GM20431 (cell line): Measurements from ENCODE around the gene PLCXD1.
"Not testable (repeated sequence)": the region's sequence is repeated elsewhere in the genome, so short reads cannot be mapped to it uniquely, and the experiment has no call there.

ENCODE experiments used
- in situ Hi-C: fragments of 300-500 bp; cut with MseI, MboI; formaldehyde crosslinking; loops from one replicate; pipeline ENCODE4 v1.15.0; 2020; ENCODE audit warnings: low sequenced_read_pairs; ENCODE audit not compliant: unreplicated experiment

PLCXD1 gene

DNA sequence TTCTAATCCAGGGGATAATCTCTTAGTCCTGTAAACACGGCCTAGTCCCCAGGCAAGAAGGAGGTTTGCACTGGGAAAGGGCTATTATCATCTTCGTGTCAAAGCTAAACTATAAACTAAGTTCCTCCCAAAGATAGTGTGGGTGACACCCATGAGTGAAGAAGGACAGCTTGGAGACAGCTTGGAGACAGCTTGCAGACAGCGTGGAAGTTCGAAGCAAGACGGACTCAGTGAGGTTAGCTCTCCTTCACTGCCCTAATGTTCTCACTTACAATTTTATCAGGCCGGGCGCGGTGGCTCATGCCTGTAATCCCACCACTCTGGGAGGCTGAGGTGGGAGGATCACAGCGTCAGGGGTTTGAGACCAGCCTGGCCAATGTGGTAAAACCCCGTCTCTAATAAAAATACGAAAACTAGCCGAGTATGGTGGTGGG, 19.2 kb upstream of the PLCXD1 start:
- in situ Hi-C loops, result no loop called here

DNA sequence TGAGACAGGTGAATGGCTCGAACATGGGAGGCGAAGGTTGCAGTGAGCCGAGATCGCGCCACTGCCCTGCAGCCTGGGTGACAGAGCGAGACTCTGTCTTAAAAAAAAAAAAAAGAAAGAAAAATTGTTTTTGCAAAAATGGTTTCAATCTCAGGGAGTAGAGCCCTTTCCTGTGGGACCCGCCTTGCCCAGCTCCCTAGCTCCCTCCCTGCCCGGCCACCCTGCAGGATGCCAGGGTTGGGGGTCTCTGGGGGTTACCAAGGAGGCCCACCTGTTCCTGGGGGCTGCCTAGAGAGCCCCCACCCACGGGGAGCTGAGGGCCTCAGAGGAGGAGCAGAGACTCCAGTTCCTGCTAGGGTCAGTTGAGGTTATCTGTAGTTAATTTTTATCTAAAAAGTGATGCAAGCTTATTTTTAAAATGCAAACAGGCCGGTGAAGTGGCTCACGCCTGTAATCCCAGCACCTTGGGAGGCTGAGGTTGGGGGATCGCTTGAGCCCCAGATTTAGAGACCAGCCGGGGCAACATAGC, 18.7 kb upstream of the PLCXD1 start:
- in situ Hi-C loops, result no loop called here

- in situ Hi-C loops, result not testable (repeated sequence)
Observed at GRCh38 chrX:264006-264405, 17.2 kb upstream of the PLCXD1 start.

DNA sequence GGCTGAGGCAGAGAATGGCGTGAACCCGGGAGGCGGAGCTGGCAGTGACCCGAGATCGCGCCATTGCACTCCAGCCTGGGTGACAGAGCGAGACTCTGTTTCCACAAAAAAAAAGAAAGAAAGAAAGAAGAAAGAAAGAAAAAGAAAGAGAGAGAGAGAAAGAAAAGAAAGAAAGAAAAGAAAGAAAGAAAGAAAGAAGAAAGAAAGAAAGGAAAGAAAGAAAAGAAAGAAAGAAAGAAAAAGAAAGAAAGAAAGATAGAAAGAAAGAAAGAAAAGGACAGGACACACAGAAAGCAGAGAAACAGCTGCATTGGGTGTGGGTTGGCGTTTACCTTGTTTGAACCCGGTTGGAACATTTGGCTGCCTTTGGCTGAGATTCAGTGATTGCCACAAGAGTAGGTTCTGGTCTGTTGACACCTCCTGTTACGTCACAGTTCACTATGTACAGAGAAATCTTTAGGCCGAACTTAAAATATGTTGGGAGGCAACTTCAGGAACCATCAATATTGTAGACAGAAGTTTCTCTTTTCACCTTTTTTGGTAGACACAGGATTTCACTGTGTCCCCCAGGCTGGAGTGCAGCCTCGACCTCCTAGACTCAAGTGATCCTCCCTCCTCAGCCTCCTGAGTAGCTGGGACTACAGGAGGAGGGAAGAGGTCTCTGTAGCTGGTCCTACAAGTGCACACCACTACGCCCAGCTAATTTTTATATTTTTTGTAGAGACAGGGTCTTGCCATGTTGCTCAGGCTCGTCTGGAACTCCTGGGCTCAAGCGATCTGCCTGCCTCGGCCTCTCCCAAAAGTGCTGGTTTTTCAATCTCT, 16.3 kb upstream of the PLCXD1 start:
- in situ Hi-C loops, result no loop called here

GRCh38 chrX:265502-265901, 15.7 kb upstream of the PLCXD1 start:
- in situ Hi-C loops, result no loop called here

DNA sequence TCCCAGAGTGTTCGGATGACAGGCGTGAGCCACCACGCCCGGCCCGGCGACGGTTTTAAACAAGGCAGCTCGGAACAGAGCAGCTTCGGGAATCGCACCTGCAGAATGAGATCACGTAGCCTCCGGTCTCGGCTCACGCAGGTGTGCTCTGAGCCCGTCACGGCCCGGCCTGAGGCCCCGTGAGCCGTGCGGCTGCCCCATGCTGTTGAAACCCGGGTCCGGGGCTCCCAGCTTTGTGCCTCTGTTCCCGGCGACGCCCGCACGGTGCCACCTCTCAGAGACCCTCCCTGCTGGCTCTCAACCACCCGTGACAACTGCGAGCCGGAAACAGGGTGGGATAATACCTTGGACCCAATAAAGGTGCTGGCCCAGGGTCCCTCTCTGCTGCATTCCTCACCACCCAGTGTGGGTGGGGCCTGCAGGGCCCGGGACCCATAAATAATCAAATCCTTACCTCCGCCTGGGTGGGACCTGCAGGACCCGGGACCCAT, 13.4 kb upstream of the PLCXD1 start:
- in situ Hi-C loops, result no loop called here

DNA sequence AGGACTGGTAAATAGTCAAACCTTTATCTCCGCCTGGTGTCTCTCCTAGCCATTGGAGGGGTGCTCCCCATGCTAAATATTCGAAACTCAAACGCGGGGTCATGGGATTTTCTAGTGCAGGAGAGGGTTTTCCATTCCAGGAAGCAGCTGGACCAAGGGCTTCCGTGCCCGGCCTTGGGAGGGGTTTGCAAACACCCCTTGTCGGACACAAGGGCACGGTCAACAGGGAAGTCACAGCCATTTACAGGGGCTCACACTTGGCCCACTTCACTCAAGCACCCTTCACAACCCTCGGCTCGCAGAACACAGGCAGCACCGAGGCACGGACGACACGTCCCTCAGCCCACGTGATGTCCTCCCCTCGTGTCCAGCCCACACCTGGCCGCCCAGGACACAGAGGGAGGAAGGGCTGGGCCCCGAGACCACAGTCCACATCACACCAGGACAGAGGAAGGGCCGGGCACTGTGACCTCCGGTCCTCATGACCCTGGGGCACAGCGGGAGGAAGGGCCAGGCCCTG, 10.3 kb upstream of the PLCXD1 start:
- in situ Hi-C loops, result no loop called here

DNA sequence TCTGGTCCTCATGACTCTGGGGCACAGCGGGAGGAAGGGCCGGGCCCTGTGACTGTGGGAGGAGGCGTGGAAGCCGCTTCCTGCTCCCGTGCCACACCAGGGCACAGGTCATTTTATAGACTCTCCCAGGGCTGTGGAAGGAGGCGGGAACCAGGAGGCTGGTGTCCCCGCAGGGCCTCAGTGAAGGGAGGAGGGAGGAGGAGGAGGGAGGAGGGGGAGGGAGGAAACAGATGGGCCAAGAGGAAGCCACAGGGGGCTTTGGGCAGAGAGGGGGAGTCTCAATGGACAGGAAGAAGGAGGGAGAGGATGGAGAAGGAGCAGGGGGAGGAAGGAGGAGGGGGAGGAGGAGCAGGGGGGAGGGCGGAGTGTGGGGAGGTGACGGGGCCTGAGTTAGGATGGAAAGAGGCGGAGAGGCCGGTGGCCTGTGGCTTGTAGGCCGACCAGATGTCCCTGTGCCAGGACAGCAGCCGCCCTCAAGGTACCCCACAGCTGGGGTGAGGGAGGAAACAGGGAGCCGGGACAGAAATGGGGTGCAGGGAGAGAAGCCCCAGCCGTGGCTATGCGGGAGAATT, 6.2 kb upstream of the PLCXD1 start:
- in situ Hi-C loops, result no loop called here

GRCh38 chrX:275476-275966, 5.7 kb upstream of the PLCXD1 start:
- in situ Hi-C loops, result no loop called here

GRCh38 chrX:275967-276580, 5.1 kb upstream of the PLCXD1 start:
- in situ Hi-C loops, result no loop called here

DNA sequence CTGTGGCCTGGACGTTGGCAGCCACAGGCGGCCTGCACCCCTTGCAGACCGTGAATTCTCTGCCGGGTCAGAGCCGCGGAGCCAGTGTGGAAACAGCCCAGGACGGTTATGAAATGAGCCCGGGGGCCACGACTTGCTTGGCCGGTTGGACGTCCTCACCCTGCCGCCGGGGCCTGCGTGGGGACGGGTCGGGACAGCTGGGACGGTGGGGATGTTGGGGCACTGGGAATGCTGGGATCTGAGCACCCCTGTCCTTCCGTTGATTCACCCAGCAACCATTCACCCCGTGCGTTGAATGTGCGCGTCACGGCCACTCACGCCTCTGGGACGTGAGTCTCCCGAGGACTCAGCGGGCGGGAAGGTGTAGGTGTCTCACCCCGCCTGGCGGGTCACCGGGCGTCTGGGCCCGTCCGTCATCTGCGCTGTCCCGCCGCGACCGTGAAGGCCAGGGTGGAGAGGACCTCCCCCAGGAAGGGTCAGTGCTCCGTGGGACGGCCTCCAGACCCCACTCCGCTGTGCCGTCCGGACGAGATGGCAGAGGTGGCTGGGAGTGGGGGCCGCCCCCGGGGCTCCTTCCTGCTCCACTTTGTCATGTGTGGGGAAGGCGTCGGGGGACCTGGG, 4.5 kb upstream of the PLCXD1 start:
- in situ Hi-C loops, result no loop called here

DNA sequence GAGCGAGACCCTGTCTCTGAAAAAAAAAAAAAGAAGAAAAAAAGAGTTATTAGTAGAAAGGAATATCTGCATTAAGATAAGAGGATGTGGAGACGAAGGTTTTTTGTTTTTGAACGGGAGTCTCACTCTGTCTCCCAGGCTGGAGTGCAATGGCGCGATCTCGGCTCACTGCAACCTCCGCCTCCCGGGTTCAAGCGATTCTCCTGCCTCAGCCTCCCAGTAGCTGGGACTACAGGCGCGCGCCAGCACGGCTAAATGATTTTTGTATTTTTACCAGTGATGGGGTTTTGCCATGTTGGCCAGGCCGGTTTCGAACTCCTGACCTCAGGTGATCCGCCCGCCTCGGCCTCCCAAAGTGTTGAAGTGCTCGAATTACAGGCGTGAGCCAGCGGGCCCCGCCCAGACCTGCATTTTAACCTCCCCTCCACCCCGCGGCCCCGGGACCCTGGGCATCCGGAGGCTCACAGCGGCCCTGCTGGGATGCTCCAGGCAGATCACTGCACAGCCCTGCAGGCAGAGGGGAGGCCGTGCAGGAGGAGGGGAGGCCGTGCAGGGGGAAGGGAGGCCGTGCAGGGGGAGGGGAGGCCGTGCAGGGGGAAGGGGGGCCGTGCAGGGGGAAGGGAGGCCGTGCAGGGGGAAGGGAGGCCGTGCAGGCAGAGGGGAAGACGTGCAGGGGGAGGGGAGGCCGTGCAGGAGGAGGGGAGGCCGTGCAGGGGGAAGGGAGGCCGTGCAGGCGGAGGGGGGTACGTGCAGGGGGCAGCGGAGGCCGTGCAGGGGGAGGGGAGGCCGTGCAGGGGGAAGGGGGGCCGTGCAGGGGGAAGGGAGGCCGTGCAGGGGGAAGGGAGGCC, 1.2 kb upstream of the PLCXD1 start:
- in situ Hi-C loops, result not testable (repeated sequence)

GRCh38 chrX:280722-281121, 459 bp upstream of the PLCXD1 start:
- in situ Hi-C loops, result not testable (repeated sequence)

DNA sequence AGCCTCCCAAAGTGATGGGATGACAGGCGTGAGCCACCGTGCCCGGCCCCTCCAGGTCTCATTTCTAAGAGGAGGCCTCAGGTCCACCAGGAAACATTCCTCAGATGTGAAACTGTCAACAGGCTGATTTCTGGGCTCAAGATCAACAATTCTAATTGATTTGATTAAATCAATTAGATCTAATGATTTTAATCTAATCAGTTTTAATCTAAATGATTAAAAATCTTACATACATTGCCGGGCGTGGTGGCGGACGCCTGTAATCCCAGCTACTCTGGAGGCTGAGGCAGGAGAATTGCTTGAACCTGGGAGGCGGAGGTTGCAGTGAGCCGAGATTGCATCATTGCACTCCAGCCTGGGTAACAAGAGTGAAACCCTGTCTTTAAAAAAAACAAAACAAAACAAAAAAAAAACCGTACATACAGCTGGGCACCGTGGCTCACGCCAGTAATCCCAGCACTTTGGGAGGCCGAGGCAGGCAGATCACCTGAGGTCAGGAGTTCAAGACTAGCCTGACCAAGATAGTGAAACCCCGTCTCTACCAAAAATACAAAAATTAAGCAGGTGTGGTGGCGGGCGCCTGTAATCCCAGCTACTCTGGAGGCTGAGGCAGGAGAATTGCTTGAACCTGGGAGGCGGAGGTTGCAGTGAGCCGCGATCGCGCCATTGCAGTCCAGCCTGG, 960 bp downstream of the PLCXD1 start:
- in situ Hi-C loops, result not testable (repeated sequence)

GRCh38 chrX:283115-283845, 2.1 kb downstream of the PLCXD1 start:
- in situ Hi-C loops, result no loop called here

DNA sequence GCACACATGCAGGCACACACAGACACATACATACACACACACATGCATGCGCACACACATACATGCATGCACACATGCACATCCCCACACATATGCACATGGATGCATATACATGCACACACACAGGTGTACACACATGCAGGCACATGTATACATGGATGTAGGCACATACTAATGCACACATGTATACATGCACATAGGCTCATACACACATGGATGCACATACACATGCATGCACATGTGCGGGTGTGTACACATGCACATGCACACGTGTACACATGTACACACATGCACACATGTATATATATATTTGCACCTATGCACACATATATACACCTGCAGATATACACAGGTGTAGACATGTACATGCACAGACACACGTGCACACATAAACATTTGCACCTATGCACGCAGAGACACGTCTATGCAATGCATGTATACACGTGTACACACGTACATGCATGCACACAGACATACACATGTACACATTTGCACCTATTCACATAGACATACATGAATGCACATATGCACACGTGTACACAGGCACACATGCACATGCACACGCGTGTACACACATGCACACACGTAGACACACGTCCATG, 4.0 kb downstream of the PLCXD1 start:
- in situ Hi-C loops, result no loop called here

DNA sequence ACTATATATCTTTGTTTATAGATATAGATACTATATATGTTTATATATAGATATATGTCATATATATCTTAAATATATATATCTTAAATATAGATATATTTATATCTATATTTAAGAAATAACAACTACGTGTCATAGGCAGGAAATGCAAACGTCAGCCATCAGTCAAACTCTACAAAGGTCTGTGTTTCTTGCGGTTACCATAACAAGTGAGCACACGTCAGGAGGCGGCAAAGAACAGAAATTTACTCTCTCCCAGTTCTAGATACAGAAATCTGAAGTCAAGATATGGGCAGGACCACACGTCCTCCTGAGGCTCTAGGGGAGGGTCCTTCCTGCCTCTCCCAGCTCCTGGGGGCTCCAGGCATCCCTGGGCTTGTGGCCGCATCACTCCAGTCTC, 6.5 kb downstream of the PLCXD1 start:
- in situ Hi-C loops, result no loop called here

GRCh38 chrX:288561-288991, 7.4 kb downstream of the PLCXD1 start:
- in situ Hi-C loops, result no loop called here
